Heart left ventricle (tissue), 13 donors: ENCODE results near the gene B4GALT5.

Experiments used
- CTCF ChIP-seq, 12 donors: fragments of 200-600 bp; sonication (generic) in 4 of 12; IDR thresholded peaks; one replicate each; pipeline versions ENCODE4 v1.5.0 to v1.8.0; 2018 to 2022; ENCODE audit warnings: antibody characterized with exemption in 12 of 12, mild to moderate bottlenecking in 5 of 12
- POLR2A ChIP-seq, 2 donors: fragments of 450-650 bp; IDR thresholded peaks; one replicate each; pipeline ENCODE4 v1.6.1; 2017; ENCODE audit warnings: antibody characterized with exemption in 2 of 2, mild to moderate bottlenecking in 2 of 2, moderate library complexity in 2 of 2
- donor health status: ischemic (EF 13 %, LVEDD 7.1; RV severe dilation, severe dysfunction).
- donor health status: DM: no; HTN: yes; CAD: no.
- donor health status: DM: no; HTN: no; CAD: no.
- donor health status: ischemic (EF 25% LVEDD 6.9; RV normal size, moderate dysfunction).
- donor health status: ischemic (EF 25% LVEDD 5.7; RV mildly dilated, moderate dysfunction).
- donor health status: ischemic (EF 35%, LVEDD 5.7; RV mildly dilated, moderate dysfunction).
- donor health status: nonischemic (EF 11% LVEDD 7.7; RV severe dilation, severe dysfunction).
- donor health status: DM: yes; HTN: yes; CAD: no.
- donor health status: PGD.
- donor health status: ischemic (EF 29% LVEDD 5.4; RV normal size, mild dysfunction).
- donor health status: nonischemic (EF 23%, LVEDD 6.1; RV moderate dilation, normal function).

- no peak for TF ChIP-seq CTCF (IDR thresholded peaks at IDR 0.05)
- TF ChIP-seq POLR2A (IDR thresholded peaks at IDR 0.05) = peak in 1 of 2 donors; percentile 41
These were observed at the start of gene B4GALT5 for GRCh38 chr20:49713753-49714712.
